Ovary (tissue), 3 donors: ENCODE results near the gene RNLS.

Source experiments
- CTCF ChIP-seq, 3 donors: fragments of 450-650 bp in 2 of 3; fragments of 200-600 bp in 1 of 3; IDR thresholded peaks; one replicate each; pipeline versions ENCODE4 v1.5.1 to v1.8.0; 2016 to 2022; ENCODE audit warnings: antibody characterized with exemption in 3 of 3, mild to moderate bottlenecking in 1 of 3
- EP300 ChIP-seq: sonication (generic); formaldehyde crosslinking; IDR thresholded peaks from one replicate; pipeline ENCODE4 v1.6.1; 2017; ENCODE audit warnings: antibody characterized with exemption
- POLR2A ChIP-seq: fragments of 450-650 bp; IDR thresholded peaks from one replicate; pipeline ENCODE4 v1.6.1; 2017; ENCODE audit warnings: antibody characterized with exemption, mild to moderate bottlenecking, moderate library complexity
- donor health status: DM: no; HTN: no; CAD: no.

- TF ChIP-seq CTCF (IDR thresholded peaks at IDR 0.05) (no peak), POLR2A (no peak), EP300 (no peak)
These were observed 294.6 kb downstream of the RNLS start for GRCh38 chr10:88288320-88289059.
